HL-60 (cell line): ENCODE data around the gene IFI44L.

Source experiments
- GABPA ChIP-seq: IDR thresholded peaks from 2 replicates; pipeline ENCODE4 v1.6.1; 2012; ENCODE audit warnings: low read depth
- POLR2AphosphoS5 ChIP-seq: IDR thresholded peaks from 2 replicates; pipeline ENCODE4 v1.6.1; 2012; ENCODE audit warnings: low read depth
- SPI1 ChIP-seq: IDR thresholded peaks from 2 replicates; pipeline ENCODE4 v1.6.1; 2012; ENCODE audit warnings: low read depth, mild to moderate bottlenecking, borderline replicate concordance
- TF ChIP-seq, protein P1 (sequence below): IDR thresholded peaks from one replicate; pipeline ENCODE4 v1.5.1; 2011; ENCODE audit warnings: low read length, control low read depth, inconsistent platforms; ENCODE audit not compliant: insufficient read depth
- TF ChIP-seq, protein P2 (sequence below): IDR thresholded peaks from 2 replicates; pipeline ENCODE4 v1.6.1; 2012; ENCODE audit warnings: low read depth; ENCODE audit not compliant: insufficient replicate concordance

DNA sequence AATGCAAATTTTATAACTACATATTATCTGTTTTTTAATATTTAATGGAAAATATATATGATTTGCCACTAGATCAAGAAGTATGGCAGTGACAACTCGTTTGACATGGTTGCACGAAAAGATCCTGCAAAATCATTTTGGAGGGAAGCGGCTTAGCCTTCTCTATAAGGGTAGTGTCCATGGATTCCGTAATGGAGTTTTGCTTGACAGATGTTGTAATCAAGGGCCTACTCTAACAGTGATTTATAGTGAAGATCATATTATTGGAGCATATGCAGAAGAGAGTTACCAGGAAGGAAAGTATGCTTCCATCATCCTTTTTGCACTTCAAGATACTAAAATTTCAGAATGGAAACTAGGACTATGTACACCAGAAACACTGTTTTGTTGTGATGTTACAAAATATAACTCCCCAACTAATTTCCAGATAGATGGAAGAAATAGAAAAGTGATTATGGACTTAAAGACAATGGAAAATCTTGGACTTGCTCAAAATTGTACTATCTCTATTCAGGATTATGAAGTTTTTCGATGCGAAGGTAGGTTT lies 29.9 kb downstream of the IFI44L start:
- TF ChIP-seq SPI1 (no peak), POLR2AphosphoS5 (no peak), GABPA (no peak)
- TF ChIP-seq, protein P1, sequence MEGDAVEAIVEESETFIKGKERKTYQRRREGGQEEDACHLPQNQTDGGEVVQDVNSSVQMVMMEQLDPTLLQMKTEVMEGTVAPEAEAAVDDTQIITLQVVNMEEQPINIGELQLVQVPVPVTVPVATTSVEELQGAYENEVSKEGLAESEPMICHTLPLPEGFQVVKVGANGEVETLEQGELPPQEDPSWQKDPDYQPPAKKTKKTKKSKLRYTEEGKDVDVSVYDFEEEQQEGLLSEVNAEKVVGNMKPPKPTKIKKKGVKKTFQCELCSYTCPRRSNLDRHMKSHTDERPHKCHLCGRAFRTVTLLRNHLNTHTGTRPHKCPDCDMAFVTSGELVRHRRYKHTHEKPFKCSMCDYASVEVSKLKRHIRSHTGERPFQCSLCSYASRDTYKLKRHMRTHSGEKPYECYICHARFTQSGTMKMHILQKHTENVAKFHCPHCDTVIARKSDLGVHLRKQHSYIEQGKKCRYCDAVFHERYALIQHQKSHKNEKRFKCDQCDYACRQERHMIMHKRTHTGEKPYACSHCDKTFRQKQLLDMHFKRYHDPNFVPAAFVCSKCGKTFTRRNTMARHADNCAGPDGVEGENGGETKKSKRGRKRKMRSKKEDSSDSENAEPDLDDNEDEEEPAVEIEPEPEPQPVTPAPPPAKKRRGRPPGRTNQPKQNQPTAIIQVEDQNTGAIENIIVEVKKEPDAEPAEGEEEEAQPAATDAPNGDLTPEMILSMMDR, result no peak
- TF ChIP-seq, protein P2, sequence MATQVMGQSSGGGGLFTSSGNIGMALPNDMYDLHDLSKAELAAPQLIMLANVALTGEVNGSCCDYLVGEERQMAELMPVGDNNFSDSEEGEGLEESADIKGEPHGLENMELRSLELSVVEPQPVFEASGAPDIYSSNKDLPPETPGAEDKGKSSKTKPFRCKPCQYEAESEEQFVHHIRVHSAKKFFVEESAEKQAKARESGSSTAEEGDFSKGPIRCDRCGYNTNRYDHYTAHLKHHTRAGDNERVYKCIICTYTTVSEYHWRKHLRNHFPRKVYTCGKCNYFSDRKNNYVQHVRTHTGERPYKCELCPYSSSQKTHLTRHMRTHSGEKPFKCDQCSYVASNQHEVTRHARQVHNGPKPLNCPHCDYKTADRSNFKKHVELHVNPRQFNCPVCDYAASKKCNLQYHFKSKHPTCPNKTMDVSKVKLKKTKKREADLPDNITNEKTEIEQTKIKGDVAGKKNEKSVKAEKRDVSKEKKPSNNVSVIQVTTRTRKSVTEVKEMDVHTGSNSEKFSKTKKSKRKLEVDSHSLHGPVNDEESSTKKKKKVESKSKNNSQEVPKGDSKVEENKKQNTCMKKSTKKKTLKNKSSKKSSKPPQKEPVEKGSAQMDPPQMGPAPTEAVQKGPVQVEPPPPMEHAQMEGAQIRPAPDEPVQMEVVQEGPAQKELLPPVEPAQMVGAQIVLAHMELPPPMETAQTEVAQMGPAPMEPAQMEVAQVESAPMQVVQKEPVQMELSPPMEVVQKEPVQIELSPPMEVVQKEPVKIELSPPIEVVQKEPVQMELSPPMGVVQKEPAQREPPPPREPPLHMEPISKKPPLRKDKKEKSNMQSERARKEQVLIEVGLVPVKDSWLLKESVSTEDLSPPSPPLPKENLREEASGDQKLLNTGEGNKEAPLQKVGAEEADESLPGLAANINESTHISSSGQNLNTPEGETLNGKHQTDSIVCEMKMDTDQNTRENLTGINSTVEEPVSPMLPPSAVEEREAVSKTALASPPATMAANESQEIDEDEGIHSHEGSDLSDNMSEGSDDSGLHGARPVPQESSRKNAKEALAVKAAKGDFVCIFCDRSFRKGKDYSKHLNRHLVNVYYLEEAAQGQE, result no peak
